Skeletal muscle satellite cell (primary cell): ENCODE results near the gene KCTD11. TPM values are rescaled to one million over a fixed set of nuclear protein-coding genes. Genes with fewer than 3 reads are reported as not detected.

ENCODE experiments used
- H3K27me3 ChIP-seq: 2 replicates; pipeline ENCODE4 v1.7.0; 2013; ENCODE audit warnings: low read length; ENCODE audit not compliant: control insufficient read depth, insufficient read depth
- H3K36me3 ChIP-seq: 2 replicates; pipeline ENCODE4 v1.7.0; 2013; ENCODE audit warnings: mild to moderate bottlenecking, control low read depth, low read length; ENCODE audit not compliant: insufficient read depth
- H3K4me1 ChIP-seq: 2 replicates; pipeline ENCODE4 v1.7.0; 2013; ENCODE audit warnings: low read length; ENCODE audit not compliant: control insufficient read depth, insufficient read depth
- H3K4me2 ChIP-seq: 2 replicates; pipeline ENCODE4 v1.7.0; 2013; ENCODE audit warnings: mild to moderate bottlenecking, low read length
- H3K4me3 ChIP-seq: 2 replicates; pipeline ENCODE4 v1.7.0; 2013; ENCODE audit warnings: low read length
- H3K9ac ChIP-seq: 2 replicates; pipeline ENCODE4 v1.7.0; 2013; ENCODE audit warnings: mild to moderate bottlenecking, low read depth, low read length, moderate library complexity
- H3K9me3 ChIP-seq: replicated peaks from 2 replicates; pipeline ENCODE4 v1.7.0; 2013; ENCODE audit warnings: mild to moderate bottlenecking, control low read depth, low read length
- total RNA-seq: library from RNA; depleted of rRNA; stranded (reverse); fragments of >200 nt; gene quantifications from 2 replicates; pipeline ENCODE4 v1.2.3, GENCODE V29; 2012; rRNA removed

KCTD11 gene
- total RNA-seq = 4.3 and 7.9 TPM in 2 replicates

GRCh38 chr17:7351665-7352502 is at the start of gene KCTD11:
TSS of gene KCTD11 (plus strand) at chr17:7352162.
- Histone ChIP-seq H3K9ac (peak within 1 kb of the TSS; percentile 99), H3K4me2 (peak within 1 kb of the TSS; percentile 82), H3K4me3 (peak within 1 kb of the TSS; percentile 97), H3K9me3 (no peaks in the 10 kb centered on the region), H3K36me3 (no peaks in the 10 kb centered on the region), H3K4me1 (peaks cover 49% of the 10 kb centered on the region), H3K27me3 (no peaks in the 10 kb centered on the region)

GRCh38 chr17:7304179-7304578 is 47.8 kb upstream of the KCTD11 start:
- Histone ChIP-seq H3K4me3 (no peak overlapping the region), H3K4me2 (no peak overlapping the region), H3K9ac (no peak overlapping the region), H3K27me3 (peaks cover 4% of the 10 kb centered on the region), H3K9me3 (no peaks in the 10 kb centered on the region), H3K4me1 (peaks cover 1% of the 10 kb centered on the region), H3K36me3 (no peaks in the 10 kb centered on the region)

GRCh38 chr17:7306911-7307685 is 44.9 kb upstream of the KCTD11 start, which contains the start of gene EIF5A:
TSS of gene EIF5A (plus strand) at chr17:7307628. CDS start at chr17:7309636, 2,008 bp downstream.
- no peaks in the 10 kb centered on the region for H3K27me3 ChIP-seq

GRCh38 chr17:7307686-7308624 is 44.0 kb upstream of the KCTD11 start:
- H3K4me1 ChIP-seq = peaks cover 20% of the 10 kb centered on the region
- H3K4me3 ChIP-seq = peak overlapping the region; percentile 85
- H3K9me3 ChIP-seq = no peaks in the 10 kb centered on the region
- peaks cover 30% of the 10 kb centered on the region for H3K36me3 ChIP-seq
- H3K4me2 ChIP-seq = peak overlapping the region; percentile 78
- H3K27me3 ChIP-seq = no peaks in the 10 kb centered on the region
- peak overlapping the region; percentile 99 for H3K9ac ChIP-seq

More at GRCh38 chr17:7306911-7307685, 44.9 kb upstream of the KCTD11 start, which contains the start of gene EIF5A:
- H3K36me3 ChIP-seq = peaks cover 22% of the 10 kb centered on the region
- peak within 1 kb of the TSS; percentile 99 for H3K9ac ChIP-seq
- peak within 1 kb of the TSS; percentile 83 for H3K4me2 ChIP-seq
- H3K4me3 ChIP-seq = peak within 1 kb of the TSS; percentile 85
- H3K9me3 ChIP-seq = no peaks in the 10 kb centered on the region
- H3K4me1 ChIP-seq = peaks cover 18% of the 10 kb centered on the region

- Histone ChIP-seq H3K4me3 (peak overlapping the region; percentile 85), H3K4me1 (peaks cover 29% of the 10 kb centered on the region), H3K9me3 (no peaks in the 10 kb centered on the region), H3K4me2 (peak overlapping the region; percentile 78), H3K9ac (peak overlapping the region; percentile 99), H3K27me3 (no peaks in the 10 kb centered on the region), H3K36me3 (peaks cover 39% of the 10 kb centered on the region)
Measured at GRCh38 chr17:7308625-7309433, 43.1 kb upstream of the KCTD11 start.

- H3K9ac ChIP-seq = peak overlapping the region; percentile 99
- peaks cover 37% of the 10 kb centered on the region for H3K4me1 ChIP-seq
- no peaks in the 10 kb centered on the region for H3K27me3 ChIP-seq
- peak overlapping the region; percentile 78 for H3K4me2 ChIP-seq
- no peaks in the 10 kb centered on the region for H3K9me3 ChIP-seq
- H3K36me3 ChIP-seq = peaks cover 41% of the 10 kb centered on the region
- H3K4me3 ChIP-seq = peak overlapping the region; percentile 85
Measured at GRCh38 chr17:7309628-7310027, 42.3 kb upstream of the KCTD11 start.

GRCh38 chr17:7311110-7311705 is 40.8 kb upstream of the KCTD11 start:
- Histone ChIP-seq H3K9me3 (no peaks in the 10 kb centered on the region), H3K4me3 (no peak overlapping the region), H3K9ac (no peak overlapping the region), H3K36me3 (peaks cover 48% of the 10 kb centered on the region), H3K27me3 (no peaks in the 10 kb centered on the region), H3K4me2 (peak overlapping the region; percentile 78), H3K4me1 (peaks cover 44% of the 10 kb centered on the region)

GRCh38 chr17:7312432-7313087 is 39.4 kb upstream of the KCTD11 start:
- H3K9me3 ChIP-seq = no peaks in the 10 kb centered on the region
- H3K4me3 ChIP-seq = no peak overlapping the region
- H3K4me2 ChIP-seq = peak overlapping the region; percentile 9
- peaks cover 56% of the 10 kb centered on the region for H3K36me3 ChIP-seq
- H3K4me1 ChIP-seq = peaks cover 44% of the 10 kb centered on the region
- no peaks in the 10 kb centered on the region for H3K27me3 ChIP-seq
- H3K9ac ChIP-seq = no peak overlapping the region

- no peak overlapping the region for H3K9ac ChIP-seq
- no peaks in the 10 kb centered on the region for H3K9me3 ChIP-seq
- H3K27me3 ChIP-seq = no peaks in the 10 kb centered on the region
- peaks cover 60% of the 10 kb centered on the region for H3K36me3 ChIP-seq
- H3K4me1 ChIP-seq = peaks cover 44% of the 10 kb centered on the region
- H3K4me3 ChIP-seq = peak overlapping the region; percentile 79
- H3K4me2 ChIP-seq = peak overlapping the region; percentile 87
Measured at GRCh38 chr17:7313088-7313889, 38.7 kb upstream of the KCTD11 start.
